ENCODE results near the gene PACS1. TPM values are rescaled to one million over a fixed set of nuclear protein-coding genes. Genes with fewer than 3 reads are reported as not detected.

The PACS1 gene
- total RNA-seq, 4 donors from 2014 or later, result 37.1 to 97.8 (median 54.3) TPM

DNA sequence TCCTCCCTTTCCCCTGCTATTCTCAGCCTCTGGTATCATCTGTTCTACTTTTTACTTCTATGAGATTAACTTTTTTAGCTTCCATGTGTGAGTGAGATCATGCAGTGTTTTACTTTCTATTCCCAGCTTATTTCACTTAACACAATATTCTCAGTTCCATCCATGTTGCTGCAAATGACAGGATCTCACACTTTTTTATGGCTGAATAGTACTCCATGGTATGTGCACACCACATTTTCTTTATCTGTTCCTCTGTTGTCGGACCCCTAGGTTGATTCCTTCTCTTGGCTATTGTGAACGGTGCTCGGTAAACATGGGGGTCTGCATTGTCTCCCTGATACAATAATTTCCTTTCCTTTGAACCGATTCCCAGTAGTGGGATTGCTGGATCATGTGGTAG, 117.4 kb downstream of the PACS1 start:
- Histone ChIP-seq H3K27ac (replicated peaks in 1 of 4) (no peak overlapping the region), H3K9me3 (peaks cover 0 to 3% (median 0%) of the 10 kb centered on the region in 4 donors), H3K27me3 (no peaks in the 10 kb centered on the region), H3K4me3 (no peak overlapping the region), H3K4me1 (peaks cover 0 to 5% (median 0%) of the 10 kb centered on the region in 4 donors), H3K36me3 (peaks cover 0 to 8% (median 2%) of the 10 kb centered on the region in 4 donors)
- intact Hi-C loops (cut with DNase I), result no loop called here
- WGBS, result 98% methylated on average over 4 of the region's 4 CpGs
- no peak for DNase-seq (ENCODE audit: extremely low spot score)
- TF ChIP-seq EP300 (IDR thresholded peaks at IDR 0.05) (no peak), POLR2A (IDR thresholded peaks at IDR 0.05; ENCODE audit: low read depth) (no peak), POLR2AphosphoS5 (IDR thresholded peaks at IDR 0.05) (no peak)
- TF ChIP-seq, protein P1, sequence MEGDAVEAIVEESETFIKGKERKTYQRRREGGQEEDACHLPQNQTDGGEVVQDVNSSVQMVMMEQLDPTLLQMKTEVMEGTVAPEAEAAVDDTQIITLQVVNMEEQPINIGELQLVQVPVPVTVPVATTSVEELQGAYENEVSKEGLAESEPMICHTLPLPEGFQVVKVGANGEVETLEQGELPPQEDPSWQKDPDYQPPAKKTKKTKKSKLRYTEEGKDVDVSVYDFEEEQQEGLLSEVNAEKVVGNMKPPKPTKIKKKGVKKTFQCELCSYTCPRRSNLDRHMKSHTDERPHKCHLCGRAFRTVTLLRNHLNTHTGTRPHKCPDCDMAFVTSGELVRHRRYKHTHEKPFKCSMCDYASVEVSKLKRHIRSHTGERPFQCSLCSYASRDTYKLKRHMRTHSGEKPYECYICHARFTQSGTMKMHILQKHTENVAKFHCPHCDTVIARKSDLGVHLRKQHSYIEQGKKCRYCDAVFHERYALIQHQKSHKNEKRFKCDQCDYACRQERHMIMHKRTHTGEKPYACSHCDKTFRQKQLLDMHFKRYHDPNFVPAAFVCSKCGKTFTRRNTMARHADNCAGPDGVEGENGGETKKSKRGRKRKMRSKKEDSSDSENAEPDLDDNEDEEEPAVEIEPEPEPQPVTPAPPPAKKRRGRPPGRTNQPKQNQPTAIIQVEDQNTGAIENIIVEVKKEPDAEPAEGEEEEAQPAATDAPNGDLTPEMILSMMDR (IDR thresholded peaks at IDR 0.05), result no peak

DNA sequence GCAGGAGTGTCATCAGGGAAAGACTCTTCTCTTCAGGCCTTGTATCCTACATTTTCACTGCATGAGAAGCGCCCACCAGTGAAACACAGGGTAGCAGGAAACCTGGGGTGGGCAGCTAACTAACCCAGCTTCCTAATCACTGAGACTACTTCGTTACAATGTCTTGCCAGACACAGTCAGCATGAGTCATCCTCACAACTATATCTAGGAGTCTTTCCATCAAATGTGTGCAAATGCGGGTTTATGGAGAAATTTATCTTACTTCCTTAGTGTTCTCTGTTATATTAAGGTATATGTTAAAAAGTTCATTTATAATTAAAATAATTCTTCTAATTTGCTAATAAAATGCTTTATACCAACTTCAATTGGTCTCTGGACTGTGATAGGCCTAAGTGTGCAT, 118.5 kb downstream of the PACS1 start:
- no peak overlapping the region for H3K27ac ChIP-seq (replicated peaks in 1 of 4)
- TF ChIP-seq, protein P1 (IDR thresholded peaks at IDR 0.05), result no peak
- no peak for TF ChIP-seq EP300 (IDR thresholded peaks at IDR 0.05)
- TF ChIP-seq POLR2AphosphoS5 (IDR thresholded peaks at IDR 0.05), result no peak
- TF ChIP-seq POLR2A (IDR thresholded peaks at IDR 0.05; ENCODE audit: low read depth), result no peak
- H3K36me3 ChIP-seq, result peaks cover 4 to 14% (median 7%) of the 10 kb centered on the region in 4 donors
- intact Hi-C loops (cut with DNase I), result no loop called here
- H3K9me3 ChIP-seq, result peaks cover 0 to 3% (median 0%) of the 10 kb centered on the region in 4 donors
- H3K4me1 ChIP-seq, result peaks cover 0 to 7% (median 0%) of the 10 kb centered on the region in 4 donors
- no peak for DNase-seq (ENCODE audit: extremely low spot score)
- WGBS, result 70% methylated on average over 3 of the region's 3 CpGs
- H3K27me3 ChIP-seq, result no peaks in the 10 kb centered on the region
- no peak overlapping the region for H3K4me3 ChIP-seq

DNA sequence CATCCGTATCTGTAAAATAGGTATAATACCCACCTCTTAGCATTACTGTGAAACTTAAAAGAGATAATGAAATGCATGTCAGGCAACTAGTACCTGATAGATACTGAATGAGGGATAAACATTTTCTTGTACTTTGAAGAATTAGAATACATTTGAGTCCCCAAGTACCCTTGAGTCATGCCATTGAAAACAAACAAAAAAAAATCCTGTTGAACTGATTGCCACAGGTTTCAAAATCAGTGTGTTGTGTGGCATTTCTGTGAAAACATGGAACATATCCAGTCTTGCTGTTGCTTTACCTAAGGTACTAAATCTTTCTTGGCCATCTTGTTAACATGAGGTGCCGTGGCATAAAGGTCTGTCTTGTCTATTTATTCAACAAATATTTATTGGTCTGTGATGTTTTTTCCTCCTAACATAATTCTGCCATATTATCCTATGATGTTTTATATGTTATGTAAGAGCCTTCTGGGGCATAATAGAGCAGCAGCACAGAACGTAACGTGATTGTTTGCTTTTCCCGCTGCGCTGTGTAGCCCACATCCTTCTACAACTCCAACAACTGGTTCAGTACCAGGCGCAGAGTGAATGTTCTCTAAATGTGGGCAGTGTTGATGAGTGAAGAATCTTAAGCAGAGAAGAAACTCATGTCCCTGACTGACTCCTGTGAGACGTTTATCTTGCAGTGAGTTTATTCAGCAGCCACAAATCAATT, 119.1 kb downstream of the PACS1 start:
- TF ChIP-seq EP300 (IDR thresholded peaks at IDR 0.05), result no peak
- no peak for TF ChIP-seq POLR2AphosphoS5 (IDR thresholded peaks at IDR 0.05)
- TF ChIP-seq, protein P1 (IDR thresholded peaks at IDR 0.05), result no peak
- no peak for TF ChIP-seq POLR2A (IDR thresholded peaks at IDR 0.05; ENCODE audit: low read depth)
- Histone ChIP-seq H3K4me1 (peaks cover 0 to 7% (median 0%) of the 10 kb centered on the region in 4 donors), H3K36me3 (peaks cover 10 to 20% (median 13%) of the 10 kb centered on the region in 4 donors), H3K27ac (replicated peaks in 1 of 4) (no peak overlapping the region), H3K9me3 (peaks cover 0 to 3% (median 0%) of the 10 kb centered on the region in 4 donors), H3K27me3 (no peaks in the 10 kb centered on the region), H3K4me3 (no peak overlapping the region)
- intact Hi-C loops (cut with DNase I), result no loop called here
- 95% methylated on average over 8 of the region's 8 CpGs for WGBS
- DNase-seq (ENCODE audit: extremely low spot score), result no peak

DNA sequence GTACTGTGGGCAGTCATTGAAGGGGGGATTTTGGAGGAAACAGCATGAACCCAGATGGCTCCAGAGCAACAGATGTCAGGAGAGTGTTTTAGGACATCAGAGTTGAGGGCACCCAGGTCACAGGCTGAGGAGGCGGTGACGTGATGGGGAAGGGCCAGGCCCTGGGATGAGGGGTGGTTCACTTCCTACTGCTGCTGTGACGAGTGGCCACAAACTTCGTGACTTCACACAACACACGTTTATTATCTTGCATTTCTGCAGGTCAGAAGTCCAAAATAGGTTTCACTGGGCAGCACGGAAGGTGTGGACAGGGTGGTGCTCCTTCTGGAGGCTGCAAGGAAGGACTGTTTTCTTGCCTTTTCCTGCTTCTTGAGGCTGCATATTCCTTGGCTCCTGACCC, 120.7 kb downstream of the PACS1 start:
- H3K9me3 ChIP-seq, result peaks cover 0 to 3% (median 0%) of the 10 kb centered on the region in 4 donors
- intact Hi-C loops (cut with DNase I), result no loop called here
- no peak overlapping the region for H3K27ac ChIP-seq (replicated peaks in 1 of 4)
- no peaks in the 10 kb centered on the region for H3K27me3 ChIP-seq
- peaks cover 0 to 7% (median 0%) of the 10 kb centered on the region in 4 donors for H3K4me1 ChIP-seq
- no peak overlapping the region for H3K4me3 ChIP-seq
- WGBS, result 86% methylated on average over 6 of the region's 6 CpGs
- H3K36me3 ChIP-seq, result peaks cover 11 to 31% (median 22%) of the 10 kb centered on the region in 4 donors
- no peak for DNase-seq (ENCODE audit: extremely low spot score)
- TF ChIP-seq POLR2AphosphoS5 (IDR thresholded peaks at IDR 0.05), result no peak
- TF ChIP-seq POLR2A (IDR thresholded peaks at IDR 0.05; ENCODE audit: low read depth), result no peak
- no peak for TF ChIP-seq EP300 (IDR thresholded peaks at IDR 0.05)
- TF ChIP-seq, protein P1 (IDR thresholded peaks at IDR 0.05), result no peak
